GM12878 (cell line): ENCODE measurements around the gene NIFK. TPM values are rescaled to one million over a fixed set of nuclear protein-coding genes. Genes with fewer than 3 reads are reported as not detected.

Experiments
- ASH2L ChIP-seq: fragments of 300-600, 200-600 bp; sonication (generic); IDR thresholded peaks from 2 replicates; pipeline ENCODE4 v1.6.1; 2017; ENCODE audit warnings: low read depth, mild to moderate bottlenecking, borderline replicate concordance
- BMI1 ChIP-seq: fragments of 450-650 bp; IDR thresholded peaks from 2 replicates; pipeline ENCODE4 v1.6.1; 2016; ENCODE audit warnings: mild to moderate bottlenecking, moderate library complexity, borderline replicate concordance
- CHD2 ChIP-seq: IDR thresholded peaks from 2 replicates; pipeline ENCODE4 v1.6.1; 2011; ENCODE audit warnings: low read depth, low read length, improper control_type of control experiment, borderline replicate concordance
- CREB1 ChIP-seq: IDR thresholded peaks from 2 replicates; pipeline ENCODE4 v1.6.1; 2012; ENCODE audit warnings: low read depth, mild to moderate bottlenecking, inconsistent platforms
- GABPA ChIP-seq: IDR thresholded peaks from 2 replicates; pipeline ENCODE4 v1.6.1; 2014; ENCODE audit warnings: antibody characterized with exemption, low read depth, mild to moderate bottlenecking, inconsistent platforms
- HDAC6 ChIP-seq: fragments of 200-600 bp; sonication (generic); IDR thresholded peaks from one replicate; pipeline ENCODE4 v1.8.0; 2017; ENCODE audit warnings: antibody characterized with exemption; ENCODE audit not compliant: unreplicated experiment
- JUNB ChIP-seq: IDR thresholded peaks from 2 replicates; pipeline ENCODE4 v1.6.1; 2016; ENCODE audit warnings: antibody characterized with exemption, mild to moderate bottlenecking
- LARP7 ChIP-seq: fragments of 450-650 bp; IDR thresholded peaks from 2 replicates; pipeline ENCODE4 v1.6.1; 2017; ENCODE audit warnings: mild to moderate bottlenecking
- NR2F1 ChIP-seq: fragments of 450-650 bp; conservative IDR thresholded peaks from 2 replicates; pipeline ENCODE4 v1.6.1; 2017; ENCODE audit warnings: mild to moderate bottlenecking
- PAX8 ChIP-seq: fragments of 450-650 bp; IDR thresholded peaks from 2 replicates; pipeline ENCODE4 v1.6.1; 2017; ENCODE audit warnings: mild to moderate bottlenecking, moderate library complexity
- RAD21 ChIP-seq: IDR thresholded peaks from 2 replicates; pipeline ENCODE4 v1.6.1; 2011; ENCODE audit warnings: mild to moderate bottlenecking, low read depth, low read length, moderate library complexity; ENCODE audit not compliant: insufficient read depth
- RB1 ChIP-seq: fragments of 450-650 bp; formaldehyde crosslinking; IDR thresholded peaks from 2 replicates; pipeline ENCODE4 v1.6.1; 2017; ENCODE audit warnings: mild to moderate bottlenecking, borderline replicate concordance
- RELA ChIP-seq: fragments of 450-650 bp; IDR thresholded peaks from 2 replicates; pipeline ENCODE4 v1.8.0; 2014; ENCODE audit warnings: borderline replicate concordance; ENCODE audit not compliant: partially characterized antibody
- REST ChIP-seq: IDR thresholded peaks from 2 replicates; pipeline ENCODE4 v1.6.1; 2012; ENCODE audit warnings: mild to moderate bottlenecking, low read depth, low read length
- RUNX3 ChIP-seq: IDR thresholded peaks from 2 replicates; pipeline ENCODE4 v1.6.1; 2012; ENCODE audit warnings: low read length, inconsistent platforms
- SP1 ChIP-seq: IDR thresholded peaks from one replicate; pipeline ENCODE4 v1.6.1; 2011; ENCODE audit warnings: low read depth, low read length
- SRF ChIP-seq, 2 experiments: IDR thresholded peaks; 2 replicates each; pipeline ENCODE4 v1.6.1; 2011; ENCODE audit warnings: low read depth in 2 of 2, low read length in 2 of 2, mild to moderate bottlenecking in 1 of 2, moderate library complexity in 1 of 2
- ZNF217 ChIP-seq: fragments of 450-650 bp; IDR thresholded peaks from 2 replicates; pipeline ENCODE4 v1.6.1; 2017; ENCODE audit warnings: antibody characterized with exemption, mild to moderate bottlenecking
- ZSCAN29 ChIP-seq: fragments of 450-650 bp; IDR thresholded peaks from 2 replicates; pipeline ENCODE4 v1.6.1; 2017; ENCODE audit warnings: mild to moderate bottlenecking, moderate library complexity
- polyA plus RNA-seq, 11 experiments: library from polyadenylated mRNA; depleted of rRNA in 4 of 11; unstranded in 6 of 11; stranded (reverse) in 5 of 11; fragments of >200 nt; fragmentation: Nextera tagmentation in 4 of 11; fragmentation: Illumina TruSeq in 1 of 11; extraction: Ambion mirVana in 4 of 11; extraction: Trizol in 1 of 11; gene quantifications; 1 replicate in 1 of 11; 2 replicates in 10 of 11; pipeline versions ENCODE4 v1.2.1 to v1.2.3, GENCODE V29; 2011 to 2016; ENCODE audit warnings: inconsistent platforms in 2 of 11, missing spikeins in 2 of 11, low read depth in 1 of 11
- total RNA-seq, 4 experiments: library from RNA; depleted of rRNA in 3 of 4; stranded (reverse); fragments of >200 nt in 3 of 4; fragmentation: Illumina TruSeq in 1 of 4; extraction: Trizol in 1 of 4; gene quantifications; 2 replicates each; pipeline versions ENCODE4 v1.2.1 to v1.2.3, GENCODE V29; 2013 to 2021
- TF ChIP-seq, protein P1 (sequence below): IDR thresholded peaks from 2 replicates; pipeline ENCODE4 v1.6.1; 2012; ENCODE audit warnings: low read depth, low read length, improper control_type of control experiment
- TF ChIP-seq, protein P2 (sequence below): fragments of 150-350 bp; IDR thresholded peaks from 2 replicates; pipeline ENCODE4 v1.6.1; 2016; ENCODE audit warnings: low read depth, low read length
- TF ChIP-seq, protein P3 (sequence below): IDR thresholded peaks from 2 replicates; pipeline ENCODE4 v1.6.1; 2011; ENCODE audit warnings: borderline replicate concordance, low read depth, mild to moderate bottlenecking, moderate library complexity, mixed read lengths, low read length; ENCODE audit not compliant: insufficient read depth; ENCODE audit errors: extremely low read length

The NIFK gene
- total and polyA plus RNA-seq, 10 of the 15 experiments (the other 5 are each of a cell fraction or from before 2014, with no cell fraction given) = 47.2 to 286 (median 157) TPM

GRCh38 chr2:121699421-121700333 lies 37.0 kb downstream of the NIFK start (continued):
- TF ChIP-seq, protein P1, sequence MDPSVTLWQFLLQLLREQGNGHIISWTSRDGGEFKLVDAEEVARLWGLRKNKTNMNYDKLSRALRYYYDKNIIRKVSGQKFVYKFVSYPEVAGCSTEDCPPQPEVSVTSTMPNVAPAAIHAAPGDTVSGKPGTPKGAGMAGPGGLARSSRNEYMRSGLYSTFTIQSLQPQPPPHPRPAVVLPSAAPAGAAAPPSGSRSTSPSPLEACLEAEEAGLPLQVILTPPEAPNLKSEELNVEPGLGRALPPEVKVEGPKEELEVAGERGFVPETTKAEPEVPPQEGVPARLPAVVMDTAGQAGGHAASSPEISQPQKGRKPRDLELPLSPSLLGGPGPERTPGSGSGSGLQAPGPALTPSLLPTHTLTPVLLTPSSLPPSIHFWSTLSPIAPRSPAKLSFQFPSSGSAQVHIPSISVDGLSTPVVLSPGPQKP = no peak
- TF ChIP-seq SRF (IDR thresholded peaks at IDR 0.05; ENCODE audit: low read depth in 2 of 2, low read length in 2 of 2) (0 out of 4 replicates have a peak, but pooled peaks of 1 of the 2 experiments have one; percentile 30), RUNX3 (peak; percentile 88), PAX8 (no peak), GABPA (peak; percentile 71; the same call in 1 of the 2 replicates), CREB1 (peak; percentile 93), BMI1 (no peak), LARP7 (no peak), JUNB (peak; percentile 63), ZNF217 (no peak), ASH2L (no peak), REST (no peak), RB1 (no peak), HDAC6 (no peak), RAD21 (no peak), SP1 (no peak), RELA (no peak), NR2F1 (peak; percentile 44; the same call in 1 of the 2 replicates), ZSCAN29 (no peak), CHD2 (no peak)
- TF ChIP-seq, protein P2, sequence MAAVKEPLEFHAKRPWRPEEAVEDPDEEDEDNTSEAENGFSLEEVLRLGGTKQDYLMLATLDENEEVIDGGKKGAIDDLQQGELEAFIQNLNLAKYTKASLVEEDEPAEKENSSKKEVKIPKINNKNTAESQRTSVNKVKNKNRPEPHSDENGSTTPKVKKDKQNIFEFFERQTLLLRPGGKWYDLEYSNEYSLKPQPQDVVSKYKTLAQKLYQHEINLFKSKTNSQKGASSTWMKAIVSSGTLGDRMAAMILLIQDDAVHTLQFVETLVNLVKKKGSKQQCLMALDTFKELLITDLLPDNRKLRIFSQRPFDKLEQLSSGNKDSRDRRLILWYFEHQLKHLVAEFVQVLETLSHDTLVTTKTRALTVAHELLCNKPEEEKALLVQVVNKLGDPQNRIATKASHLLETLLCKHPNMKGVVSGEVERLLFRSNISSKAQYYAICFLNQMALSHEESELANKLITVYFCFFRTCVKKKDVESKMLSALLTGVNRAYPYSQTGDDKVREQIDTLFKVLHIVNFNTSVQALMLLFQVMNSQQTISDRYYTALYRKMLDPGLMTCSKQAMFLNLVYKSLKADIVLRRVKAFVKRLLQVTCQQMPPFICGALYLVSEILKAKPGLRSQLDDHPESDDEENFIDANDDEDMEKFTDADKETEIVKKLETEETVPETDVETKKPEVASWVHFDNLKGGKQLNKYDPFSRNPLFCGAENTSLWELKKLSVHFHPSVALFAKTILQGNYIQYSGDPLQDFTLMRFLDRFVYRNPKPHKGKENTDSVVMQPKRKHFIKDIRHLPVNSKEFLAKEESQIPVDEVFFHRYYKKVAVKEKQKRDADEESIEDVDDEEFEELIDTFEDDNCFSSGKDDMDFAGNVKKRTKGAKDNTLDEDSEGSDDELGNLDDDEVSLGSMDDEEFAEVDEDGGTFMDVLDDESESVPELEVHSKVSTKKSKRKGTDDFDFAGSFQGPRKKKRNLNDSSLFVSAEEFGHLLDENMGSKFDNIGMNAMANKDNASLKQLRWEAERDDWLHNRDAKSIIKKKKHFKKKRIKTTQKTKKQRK = no peak
- TF ChIP-seq, protein P3, sequence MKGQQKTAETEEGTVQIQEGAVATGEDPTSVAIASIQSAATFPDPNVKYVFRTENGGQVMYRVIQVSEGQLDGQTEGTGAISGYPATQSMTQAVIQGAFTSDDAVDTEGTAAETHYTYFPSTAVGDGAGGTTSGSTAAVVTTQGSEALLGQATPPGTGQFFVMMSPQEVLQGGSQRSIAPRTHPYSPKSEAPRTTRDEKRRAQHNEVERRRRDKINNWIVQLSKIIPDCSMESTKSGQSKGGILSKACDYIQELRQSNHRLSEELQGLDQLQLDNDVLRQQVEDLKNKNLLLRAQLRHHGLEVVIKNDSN = no peak
